Measurements from ENCODE around the gene TRIO.

The TRIO gene

GRCh38 chr5:14479143-14479696 is 336.1 kb downstream of the TRIO start:
- H3K4me3 ChIP-seq (ENCODE audit: low read depth, low read length), result no peak overlapping the region
- no peak for TF ChIP-seq CTCF (conservative IDR thresholded peaks at IDR 0.05; ENCODE audit: low read depth, low read length)

GRCh38 chr5:14481349-14481748 is 338.2 kb downstream of the TRIO start:
- H3K4me3 ChIP-seq (ENCODE audit: low read depth, low read length), result no peak overlapping the region
- TF ChIP-seq CTCF (conservative IDR thresholded peaks at IDR 0.05; ENCODE audit: low read depth, low read length), result no peak
- DNase-seq (ENCODE audit: low read depth), result no peak

More at GRCh38 chr5:14479143-14479696, 336.1 kb downstream of the TRIO start:
- no peak for DNase-seq (ENCODE audit: low read depth)

GRCh38 chr5:14482085-14482484 is 338.9 kb downstream of the TRIO start:
- TF ChIP-seq CTCF (conservative IDR thresholded peaks at IDR 0.05; ENCODE audit: low read depth, low read length), result no peak
- no peak overlapping the region for H3K4me3 ChIP-seq (ENCODE audit: low read depth, low read length)
- no peak for DNase-seq (ENCODE audit: low read depth)

- no peak for DNase-seq (ENCODE audit: low read depth)
- H3K4me3 ChIP-seq (ENCODE audit: low read depth, low read length), result no peak overlapping the region
- TF ChIP-seq CTCF (conservative IDR thresholded peaks at IDR 0.05; ENCODE audit: low read depth, low read length), result no peak
Observed at GRCh38 chr5:14483504-14484157, 340.5 kb downstream of the TRIO start.

GRCh38 chr5:14486486-14486885 is 343.3 kb downstream of the TRIO start:
- H3K4me3 ChIP-seq (ENCODE audit: low read depth, low read length), result no peak overlapping the region
- TF ChIP-seq CTCF (conservative IDR thresholded peaks at IDR 0.05; ENCODE audit: low read depth, low read length), result no peak
- no peak for DNase-seq (ENCODE audit: low read depth)

- no peak for TF ChIP-seq CTCF (conservative IDR thresholded peaks at IDR 0.05; ENCODE audit: low read depth, low read length)
- DNase-seq (ENCODE audit: low read depth), result peak; percentile 43
- no peak overlapping the region for H3K4me3 ChIP-seq (ENCODE audit: low read depth, low read length)
Observed at GRCh38 chr5:14486996-14487896, 344.1 kb downstream of the TRIO start.

Measured in choroid plexus epithelial cell (primary cell).